Measurements from ENCODE around the gene ANKRD52. TPM values are rescaled to one million over a fixed set of nuclear protein-coding genes. Genes with fewer than 3 reads are reported as not detected.
A peak's percentile ranks its signal among the peaks of the same experiment; 100 is the strongest.

ANKRD52 gene
- total RNA-seq, 1 experiment from 2014 or later = 15.7 TPM

DNA sequence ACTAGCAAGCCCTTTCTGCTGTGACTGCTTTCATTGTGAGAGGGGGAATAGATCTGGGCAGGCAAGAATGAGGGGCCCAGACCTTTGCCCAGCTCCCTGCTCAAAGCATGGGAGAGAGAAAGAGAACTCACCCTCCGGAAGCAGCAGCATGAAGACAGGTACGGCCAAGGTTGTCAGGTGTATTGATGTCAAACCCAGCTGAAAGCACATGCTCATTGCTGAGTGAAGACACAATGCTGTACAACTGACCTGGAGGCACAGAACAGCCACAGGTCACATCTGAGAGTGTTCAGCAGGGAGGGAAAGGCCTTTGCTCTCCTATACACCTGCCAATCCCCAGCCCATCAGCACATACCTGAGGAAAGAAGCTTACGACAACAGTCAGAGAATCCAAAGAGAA lies 5.5 kb downstream of the ANKRD52 start:
- in situ Hi-C loops (cut with HindIII; ENCODE audit: low pct_unique_long_range_greater_than_20kb, low sequenced_read_pairs) = no loop called here
- no peak for DNase-seq (ENCODE audit: low read depth)

DNA sequence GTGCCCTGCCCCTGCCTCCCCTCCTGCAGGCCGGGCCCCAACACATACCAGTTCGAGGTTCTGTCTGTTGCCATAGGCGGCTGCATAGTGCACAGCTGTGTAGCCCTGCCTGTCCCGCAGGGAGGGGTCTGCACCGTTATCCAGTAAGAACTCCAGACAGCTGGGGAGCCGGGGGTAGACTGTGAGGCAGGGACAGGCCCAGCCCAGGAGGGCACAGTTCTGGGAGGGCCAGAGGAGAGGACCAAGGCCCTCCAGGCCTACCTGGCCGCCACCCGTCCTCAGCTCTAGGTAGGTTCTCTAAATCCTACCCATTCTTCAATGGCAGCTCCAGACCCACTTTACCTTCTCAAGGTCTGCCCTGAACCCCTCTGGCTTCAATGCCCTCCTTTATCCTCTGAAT lies 9.5 kb downstream of the ANKRD52 start:
- in situ Hi-C loops (cut with HindIII; ENCODE audit: low pct_unique_long_range_greater_than_20kb, low sequenced_read_pairs) = no loop called here
- no peak for DNase-seq (ENCODE audit: low read depth)

DNA sequence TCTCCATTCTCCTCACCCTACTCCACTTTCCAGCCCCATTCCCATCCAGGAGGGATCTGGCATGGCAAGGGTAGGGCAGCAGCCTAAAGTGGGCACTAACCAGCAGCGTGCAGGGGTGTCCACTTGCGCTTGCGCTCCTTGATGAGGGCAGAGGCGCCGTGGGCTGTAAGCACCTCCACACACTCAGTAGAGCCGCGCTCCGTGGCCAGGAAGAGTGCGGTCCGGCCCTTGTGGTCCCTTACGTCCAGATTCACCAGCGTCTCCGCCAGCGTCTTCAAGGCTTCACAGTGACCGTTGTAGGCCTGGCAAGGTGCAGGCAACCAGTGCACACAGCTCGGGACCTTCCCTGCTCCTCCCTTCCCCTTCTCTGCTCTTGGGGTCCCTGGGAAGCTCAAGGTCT lies 10.3 kb downstream of the ANKRD52 start:
- no peak for DNase-seq (ENCODE audit: low read depth)
- in situ Hi-C loops (cut with HindIII; ENCODE audit: low pct_unique_long_range_greater_than_20kb, low sequenced_read_pairs) = no loop called here

DNA sequence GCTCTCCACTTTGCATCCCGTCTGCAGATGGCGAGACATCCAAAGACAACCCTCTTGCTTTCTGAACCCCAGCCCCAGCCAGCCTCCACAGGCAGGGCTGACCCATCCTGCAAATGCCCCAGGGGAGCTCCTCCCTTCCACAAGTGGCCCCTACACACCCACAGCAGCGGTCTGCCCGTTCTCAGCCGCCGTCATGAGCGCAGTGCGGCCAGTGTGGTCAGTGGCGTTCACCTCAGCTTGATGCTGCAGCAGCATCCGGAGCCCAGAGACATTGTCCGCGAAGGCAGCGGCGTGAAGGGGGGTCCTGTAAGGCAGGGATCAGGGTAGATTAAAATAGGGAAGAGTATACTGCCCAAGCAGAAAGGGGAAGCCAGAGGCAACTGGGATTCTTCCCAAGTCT lies 13.7 kb downstream of the ANKRD52 start:
- in situ Hi-C loops (cut with HindIII; ENCODE audit: low pct_unique_long_range_greater_than_20kb, low sequenced_read_pairs) = no loop called here
- no peak for DNase-seq (ENCODE audit: low read depth)

DNA sequence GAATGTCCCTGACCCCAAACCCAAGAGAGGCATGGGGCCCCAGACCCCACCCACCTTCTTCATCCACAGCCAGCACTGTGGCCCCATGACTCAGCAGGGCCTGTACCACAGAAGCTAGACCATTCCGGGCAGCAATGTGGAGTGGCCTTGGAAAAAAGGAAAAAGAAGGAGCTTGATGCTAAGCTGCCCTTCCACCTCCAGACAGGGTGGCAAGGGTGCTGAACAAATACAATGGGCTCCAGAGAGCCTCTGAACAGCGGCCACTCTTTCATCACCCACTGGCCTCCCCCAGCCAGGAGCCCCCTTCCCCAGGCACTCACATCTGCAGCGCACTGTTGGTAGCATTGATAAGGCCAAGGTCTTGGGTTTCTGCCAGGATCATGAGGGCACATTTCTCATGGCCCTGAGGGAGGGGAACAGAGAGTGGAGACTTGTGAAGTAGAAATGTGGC lies 14.4 kb downstream of the ANKRD52 start:
- no peak for DNase-seq (ENCODE audit: low read depth)
- in situ Hi-C loops (cut with HindIII; ENCODE audit: low pct_unique_long_range_greater_than_20kb, low sequenced_read_pairs) = no loop called here

DNA sequence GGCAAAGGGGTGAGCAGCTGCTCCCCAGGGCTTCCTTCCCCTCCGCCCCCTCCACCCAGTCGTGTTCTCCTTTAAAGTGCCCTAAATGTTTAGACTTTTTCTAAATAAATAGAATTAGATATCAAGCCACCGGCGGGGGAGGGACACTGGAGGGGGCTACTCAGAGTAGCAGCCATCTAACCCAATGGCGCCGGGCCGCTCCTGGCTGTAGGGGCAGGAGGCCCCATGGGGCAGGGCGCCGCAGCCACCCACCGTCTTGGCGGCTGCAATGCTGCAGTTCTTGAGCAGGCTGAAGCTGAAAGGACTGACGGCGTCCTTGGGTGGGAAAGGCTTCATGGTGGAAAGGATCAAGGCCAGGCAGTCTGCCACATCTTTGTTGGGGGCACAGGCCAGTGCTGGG lies 15.2 kb downstream of the ANKRD52 start:
- in situ Hi-C loops (cut with HindIII; ENCODE audit: low pct_unique_long_range_greater_than_20kb, low sequenced_read_pairs) = no loop called here
- DNase-seq (ENCODE audit: low read depth) = no peak

DNA sequence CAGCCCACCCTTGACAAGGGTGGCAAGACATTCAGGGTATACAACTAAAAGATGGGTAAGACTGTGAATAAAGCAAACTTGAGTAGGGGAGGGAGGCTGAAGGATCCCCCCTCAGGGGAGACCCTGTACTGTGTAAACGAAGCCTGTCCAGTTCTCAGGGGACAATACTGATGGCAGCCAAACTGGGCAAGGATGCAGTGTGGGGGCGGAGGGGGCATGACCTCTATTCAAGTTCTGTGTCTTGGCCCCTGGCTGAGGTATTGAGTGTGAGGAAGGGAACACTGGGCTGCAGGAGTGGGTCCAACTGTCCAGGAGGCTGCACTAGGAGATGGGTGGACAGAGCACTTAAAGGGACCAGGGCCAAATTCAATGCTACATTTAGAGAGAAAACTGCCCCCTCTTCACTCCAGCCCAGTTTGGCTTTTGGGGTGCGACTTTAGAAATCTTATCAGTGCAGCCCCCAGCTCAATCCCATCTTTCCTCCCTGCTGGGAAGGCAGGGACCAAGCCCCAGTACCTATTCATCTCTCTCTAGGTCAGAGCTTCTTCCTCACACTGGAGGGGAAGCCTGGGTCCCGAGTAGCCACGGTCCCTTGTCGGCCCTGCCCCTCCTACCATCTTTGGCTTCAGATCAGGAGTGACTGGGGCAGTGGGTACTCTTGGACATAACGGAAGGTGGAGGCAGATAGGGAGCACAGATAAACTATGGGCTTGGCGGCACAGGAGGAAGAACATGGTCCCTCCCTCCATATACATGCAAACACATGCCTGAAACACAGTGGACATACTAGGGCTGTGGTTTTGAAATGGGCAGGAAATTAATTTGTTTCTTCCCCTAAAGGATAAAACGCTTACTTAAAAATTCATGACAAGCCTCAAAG lies 16.5 kb downstream of the ANKRD52 start:
- no peak for DNase-seq (ENCODE audit: low read depth)

DNA sequence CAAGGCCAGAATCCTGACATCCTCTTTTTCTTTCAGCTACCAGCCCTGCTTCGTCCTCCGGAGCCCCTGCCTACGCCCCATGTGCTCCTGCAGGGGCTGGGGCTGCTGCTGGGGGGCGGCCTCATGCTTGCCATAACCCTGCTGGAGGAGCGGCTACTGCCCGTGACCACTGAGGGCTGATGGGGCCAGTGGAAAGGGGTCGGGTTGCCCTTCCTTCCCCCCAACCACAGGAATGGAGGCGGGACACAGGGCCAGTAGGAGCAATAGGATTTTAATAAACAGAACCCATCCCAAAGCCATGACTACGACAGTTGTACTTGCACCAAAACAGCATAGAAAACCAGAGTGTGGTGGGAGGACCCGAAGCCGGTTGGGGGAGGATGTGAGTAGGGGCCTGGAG lies 20.6 kb downstream of the ANKRD52 start:
- in situ Hi-C loops (cut with HindIII; ENCODE audit: low pct_unique_long_range_greater_than_20kb, low sequenced_read_pairs) = no loop called here
- DNase-seq (ENCODE audit: low read depth) = no peak

More for the DNA sequence above, 16.5 kb downstream of the ANKRD52 start:
- in situ Hi-C loops (cut with HindIII; ENCODE audit: low pct_unique_long_range_greater_than_20kb, low sequenced_read_pairs) = no loop called here

DNA sequence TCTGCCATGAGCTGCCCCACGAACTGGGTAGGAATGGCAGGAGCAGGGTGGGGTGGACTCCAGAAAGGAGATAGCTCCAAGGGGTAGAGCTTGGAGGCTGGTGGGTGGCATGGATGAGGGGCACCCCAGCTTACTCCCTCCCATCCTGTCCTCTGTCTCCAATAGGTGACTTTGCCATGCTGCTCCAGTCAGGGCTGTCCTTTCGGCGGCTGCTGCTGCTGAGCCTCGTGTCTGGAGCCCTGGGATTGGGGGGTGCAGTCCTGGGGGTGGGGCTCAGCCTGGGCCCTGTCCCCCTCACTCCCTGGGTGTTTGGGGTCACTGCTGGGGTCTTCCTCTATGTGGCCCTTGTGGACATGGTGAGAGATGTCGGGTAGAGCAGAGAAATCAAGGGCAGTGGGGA lies 21.2 kb downstream of the ANKRD52 start:
- in situ Hi-C loops (cut with HindIII; ENCODE audit: low pct_unique_long_range_greater_than_20kb, low sequenced_read_pairs) = no loop called here
- no peak for DNase-seq (ENCODE audit: low read depth)

DNA sequence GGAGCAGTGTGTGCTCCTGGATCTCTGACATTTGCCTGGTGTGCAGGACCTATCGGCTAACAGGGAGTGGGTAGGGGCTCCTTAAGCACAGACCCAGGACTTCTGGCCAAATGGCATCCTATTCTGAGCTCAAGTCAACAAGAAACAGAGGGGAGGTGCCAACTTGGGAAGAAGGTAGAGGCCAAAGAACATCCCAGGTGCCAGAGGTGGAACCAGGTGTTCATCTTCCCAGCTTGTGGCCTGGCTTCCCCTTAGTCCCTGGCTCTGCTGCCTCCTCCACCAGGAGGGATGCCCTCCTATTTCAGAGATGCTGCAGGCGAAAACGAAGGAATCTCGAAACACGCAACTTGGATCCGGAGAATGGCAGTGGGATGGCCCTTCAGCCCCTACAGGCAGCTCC lies 22.1 kb downstream of the ANKRD52 start:
- in situ Hi-C loops (cut with HindIII; ENCODE audit: low pct_unique_long_range_greater_than_20kb, low sequenced_read_pairs) = no loop called here
- no peak for DNase-seq (ENCODE audit: low read depth)

DNA sequence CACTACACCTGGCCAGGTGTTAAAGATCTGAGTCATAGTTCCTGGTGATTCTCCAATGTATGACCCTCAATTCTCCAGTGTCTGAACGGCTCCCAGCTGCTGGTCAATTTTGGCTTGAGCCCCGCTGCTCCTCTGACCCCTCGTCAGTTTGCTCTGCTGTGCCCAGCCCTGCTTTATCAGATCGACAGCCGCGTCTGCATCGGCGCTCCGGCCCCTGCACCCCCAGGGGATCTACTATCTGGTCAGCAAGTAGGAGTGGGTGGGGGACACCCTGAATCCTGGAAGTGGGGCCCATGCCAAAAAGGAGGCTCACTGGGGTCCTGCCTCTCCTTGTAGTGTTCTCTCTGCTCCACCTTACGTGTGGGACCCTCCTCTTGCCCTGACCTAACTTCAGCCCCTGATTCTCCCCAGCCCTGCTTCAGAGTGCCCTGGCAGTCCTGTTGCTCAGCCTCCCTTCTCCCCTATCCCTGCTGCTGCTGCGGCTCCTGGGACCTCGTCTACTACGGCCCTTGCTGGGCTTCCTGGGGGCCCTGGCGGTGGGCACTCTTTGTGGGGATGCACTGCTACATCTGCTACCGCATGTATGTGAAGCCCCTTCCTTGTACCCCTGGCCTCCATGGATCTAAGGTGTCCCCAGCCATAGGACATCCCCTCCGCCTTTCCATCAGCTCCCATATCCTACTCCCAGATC lies 23.3 kb downstream of the ANKRD52 start:
- in situ Hi-C loops (cut with HindIII; ENCODE audit: low pct_unique_long_range_greater_than_20kb, low sequenced_read_pairs) = no loop called here
- DNase-seq (ENCODE audit: low read depth) = no peak

DNA sequence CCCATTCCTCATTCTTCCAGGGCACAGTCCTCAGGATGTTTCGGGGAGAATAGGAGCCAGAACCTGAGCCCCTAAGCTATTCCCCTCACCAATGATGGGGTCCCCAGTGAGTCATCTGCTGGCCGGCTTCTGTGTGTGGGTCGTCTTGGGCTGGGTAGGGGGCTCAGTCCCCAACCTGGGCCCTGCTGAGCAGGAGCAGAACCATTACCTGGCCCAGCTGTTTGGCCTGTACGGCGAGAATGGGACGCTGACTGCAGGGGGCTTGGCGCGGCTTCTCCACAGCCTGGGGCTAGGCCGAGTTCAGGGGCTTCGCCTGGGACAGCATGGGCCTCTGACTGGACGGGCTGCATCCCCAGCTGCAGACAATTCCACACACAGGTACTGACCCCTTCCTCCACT lies 27.0 kb downstream of the ANKRD52 start:
- in situ Hi-C loops (cut with HindIII; ENCODE audit: low pct_unique_long_range_greater_than_20kb, low sequenced_read_pairs) = no loop called here
- no peak for DNase-seq (ENCODE audit: low read depth)

DNA sequence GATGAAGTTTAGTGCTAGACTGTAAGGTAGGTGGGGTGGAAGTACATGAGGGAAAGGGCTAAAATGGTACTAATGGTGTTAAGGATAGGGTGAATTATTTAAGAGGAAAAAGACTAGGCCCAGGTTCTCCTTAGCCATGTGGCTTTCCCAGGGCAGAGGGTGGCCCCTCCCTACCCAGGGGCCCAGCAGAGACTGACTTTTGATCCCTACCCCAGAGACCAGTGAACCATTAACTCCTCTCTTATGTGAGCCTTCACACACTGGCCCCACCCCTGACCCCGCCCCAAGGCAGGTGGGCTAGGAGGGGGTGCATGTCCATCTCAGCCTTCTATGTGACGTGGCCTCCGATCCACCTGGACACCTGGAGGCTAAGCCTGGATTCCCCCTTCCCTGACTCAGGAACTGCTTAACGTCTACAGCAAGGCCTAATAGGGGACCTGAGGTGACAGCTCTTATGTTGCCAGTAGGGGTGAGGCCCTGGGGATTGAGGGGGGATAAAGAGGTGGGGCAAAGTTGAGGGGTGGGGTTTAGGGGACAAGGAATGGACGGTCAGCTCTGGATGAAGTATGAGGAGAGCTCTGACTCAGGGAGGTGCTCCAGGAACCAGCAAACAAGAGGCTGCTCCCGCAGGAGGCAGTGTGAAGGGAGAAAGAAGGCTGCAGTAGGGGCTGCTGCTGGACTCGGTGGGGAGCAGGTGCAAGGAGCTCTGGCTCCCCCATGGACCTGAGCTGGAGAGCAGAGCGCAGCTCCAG lies 27.6 kb downstream of the ANKRD52 start:
- in situ Hi-C loops (cut with HindIII; ENCODE audit: low pct_unique_long_range_greater_than_20kb, low sequenced_read_pairs) = no loop called here
- DNase-seq (ENCODE audit: low read depth) = no peak

DNA sequence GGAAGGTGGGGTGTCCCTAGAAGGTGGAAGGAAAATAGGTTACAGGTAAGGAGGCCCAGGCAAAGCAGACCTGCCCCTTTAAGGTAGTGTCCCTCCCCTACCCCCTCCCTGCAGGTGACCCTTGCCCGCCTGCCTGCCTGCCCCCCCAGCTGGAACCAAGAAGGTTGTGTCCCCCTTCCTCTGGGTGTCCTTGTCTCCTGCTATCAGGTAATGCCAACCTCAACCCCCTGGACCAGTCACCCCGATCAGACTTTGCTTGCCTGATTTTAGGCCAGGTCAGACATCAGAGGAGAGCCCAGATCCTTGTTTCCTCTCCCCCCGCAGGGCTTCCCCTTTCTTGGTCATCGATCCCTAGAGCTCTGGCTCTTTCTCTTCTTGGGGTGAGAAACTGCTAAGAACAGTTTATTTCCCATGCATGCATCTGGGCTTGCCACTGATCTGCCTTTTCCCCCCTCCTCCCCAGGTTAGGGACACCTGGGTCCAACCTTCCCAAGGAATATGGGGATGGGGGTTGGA lies 28.2 kb downstream of the ANKRD52 start, which contains the start of gene SLC39A5:
Gene SLC39A5 (plus strand): TSS at position 136 of the 516 bp plus-strand sequence. CDS start 1,224 bp downstream, outside the sequence.
- in situ Hi-C loops (cut with HindIII; ENCODE audit: low pct_unique_long_range_greater_than_20kb, low sequenced_read_pairs) = no loop called here
- no peak for DNase-seq (ENCODE audit: low read depth)

DNA sequence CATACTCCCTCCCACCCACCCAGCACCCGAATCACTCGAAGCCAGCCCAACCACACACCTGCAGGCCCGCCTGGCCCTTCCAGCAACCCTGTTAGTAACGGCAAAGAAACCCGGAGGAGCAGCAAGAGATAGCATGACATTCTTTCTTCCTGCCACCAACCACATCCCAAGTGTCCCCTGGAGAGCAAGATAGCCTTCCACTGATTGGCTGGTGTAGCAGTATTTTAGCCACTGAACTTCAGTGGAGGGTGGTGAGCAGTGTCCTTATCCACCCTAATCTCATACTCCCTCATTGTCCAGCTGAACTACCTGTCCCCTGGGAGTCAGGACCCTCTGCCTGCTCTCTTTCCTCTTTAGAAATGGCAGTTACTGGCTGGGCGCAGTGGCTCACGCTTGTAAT lies 29.1 kb downstream of the ANKRD52 start:
- DNase-seq (ENCODE audit: low read depth) = no peak
- in situ Hi-C loops (cut with HindIII; ENCODE audit: low pct_unique_long_range_greater_than_20kb, low sequenced_read_pairs) = no loop called here

DNA sequence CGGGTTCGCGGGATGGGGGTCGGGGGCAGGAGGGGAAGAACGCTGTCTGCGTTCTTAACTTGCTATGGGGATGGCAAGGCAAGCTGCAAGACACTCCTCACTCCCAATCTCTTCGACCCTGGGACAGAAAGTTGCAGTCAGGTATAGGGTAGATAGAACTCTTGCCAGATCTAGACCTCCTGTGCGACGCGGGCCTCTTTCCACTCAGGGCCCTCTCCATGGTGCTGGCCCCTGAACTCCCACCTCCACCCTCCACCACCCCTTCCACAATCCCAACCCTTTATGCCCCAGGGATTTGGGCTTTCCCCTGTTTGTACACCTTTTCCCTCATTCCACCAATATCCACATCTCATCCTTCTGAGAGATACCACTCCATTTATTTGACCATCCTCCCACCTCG lies 33.2 kb downstream of the ANKRD52 start:
- in situ Hi-C loops (cut with HindIII; ENCODE audit: low pct_unique_long_range_greater_than_20kb, low sequenced_read_pairs) = no loop called here

DNA sequence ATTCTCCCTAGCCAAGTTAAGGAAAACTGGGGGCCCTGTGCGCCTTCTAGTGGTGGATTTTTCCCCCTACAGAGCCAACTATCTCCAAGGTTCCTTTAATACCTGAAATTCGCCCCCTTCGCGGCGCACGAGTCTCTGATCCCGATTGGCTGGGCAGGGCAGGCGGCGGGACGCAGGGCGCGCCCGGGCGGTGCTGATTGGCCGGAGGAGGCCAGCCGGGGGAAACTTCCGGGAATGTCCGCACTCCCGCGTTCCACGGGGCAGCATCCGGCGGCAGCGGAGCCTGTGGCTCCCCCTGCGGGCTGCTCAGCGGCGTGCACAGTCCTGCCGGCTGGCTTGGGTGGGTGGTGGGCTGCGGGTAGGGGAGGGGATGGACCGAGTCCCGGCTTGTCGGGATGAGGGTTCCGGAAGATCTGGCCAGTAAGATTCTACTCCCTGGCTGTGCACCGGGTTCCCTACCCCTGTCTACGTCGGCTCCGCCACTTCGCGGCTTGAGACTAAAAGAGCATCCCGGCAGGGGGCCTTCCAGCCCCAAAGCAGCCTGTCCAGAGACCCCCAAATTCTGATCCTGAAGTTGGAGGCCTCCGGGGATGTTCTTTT lies 34.0 kb downstream of the ANKRD52 start, which contains the start of gene NABP2:
Gene NABP2 (plus strand): TSS at position 241 of the 600 bp plus-strand sequence. CDS start 515 bp downstream, outside the sequence.
- in situ Hi-C loops (cut with HindIII; ENCODE audit: low pct_unique_long_range_greater_than_20kb, low sequenced_read_pairs) = no loop called here
- DNase-seq (ENCODE audit: low read depth) = peak; percentile 99

More for the DNA sequence above, 33.2 kb downstream of the ANKRD52 start:
- no peak for DNase-seq (ENCODE audit: low read depth)

DNA sequence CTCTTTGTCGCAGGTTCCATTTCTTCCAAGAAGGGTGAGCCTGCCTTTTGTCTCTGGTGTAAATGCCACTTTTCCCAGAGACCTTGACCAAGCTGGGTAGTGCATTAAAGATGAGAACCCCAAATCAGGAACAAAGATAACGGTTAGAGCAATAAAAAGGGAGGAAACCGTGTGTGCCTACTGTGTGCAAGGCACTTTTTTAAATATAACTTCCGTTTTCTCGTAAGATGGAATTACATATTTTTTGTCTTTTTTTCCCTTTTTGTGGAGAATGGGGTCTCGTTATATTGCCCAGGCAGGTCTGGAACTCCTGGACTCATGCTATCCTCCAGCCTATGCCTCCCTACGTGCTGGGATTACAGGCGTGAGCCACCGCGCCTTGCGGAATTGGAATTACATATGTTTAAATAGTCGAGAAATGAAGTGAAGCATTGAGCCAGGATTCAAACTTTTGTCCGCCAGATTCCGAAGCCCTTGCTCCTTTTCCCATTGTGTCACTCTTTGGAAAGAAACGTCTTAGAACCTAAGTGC lies 34.5 kb downstream of the ANKRD52 start:
- in situ Hi-C loops (cut with HindIII; ENCODE audit: low pct_unique_long_range_greater_than_20kb, low sequenced_read_pairs) = no loop called here
- DNase-seq (ENCODE audit: low read depth) = no peak

Data from Caki2 (cell line).